Neuron (in vitro differentiated cells): ENCODE data around the gene GPR89B.
"Not testable (repeated sequence)": the region's sequence is repeated elsewhere in the genome, so short reads cannot be mapped to it uniquely, and the experiment has no call there.

ENCODE experiments used
- H2AFZ ChIP-seq: one replicate; pipeline ENCODE4 v1.6.1; 2013; ENCODE audit warnings: low read depth, mild to moderate bottlenecking, inconsistent platforms, low read length, moderate library complexity
- H3K27me3 ChIP-seq: one replicate; pipeline ENCODE4 v1.6.1; 2013; ENCODE audit warnings: low read length; ENCODE audit not compliant: insufficient read depth
- H3K36me3 ChIP-seq: one replicate; pipeline ENCODE4 v1.6.1; 2013; ENCODE audit warnings: low read length; ENCODE audit not compliant: insufficient read depth
- H3K4me1 ChIP-seq: one replicate; pipeline ENCODE4 v1.6.1; 2013; ENCODE audit warnings: low read length; ENCODE audit not compliant: insufficient read depth
- H3K4me3 ChIP-seq: 2 replicates; pipeline ENCODE4 v1.5.1; 2013; ENCODE audit warnings: mild to moderate bottlenecking, low read length, moderate library complexity
- H3K9me3 ChIP-seq: one replicate; pipeline ENCODE4 v1.6.1; 2013; ENCODE audit warnings: low read length

The GPR89B gene

GRCh38 chr1:147964575-147964974, 36.4 kb downstream of the GPR89B start:
- H2AFZ ChIP-seq, H3K4me3 ChIP-seq, H3K27me3 ChIP-seq, H3K36me3 ChIP-seq, H3K4me1 ChIP-seq, H3K9me3 ChIP-seq: not testable (repeated sequence)

- not testable (repeated sequence) for H3K4me1 ChIP-seq, H3K4me3 ChIP-seq, H2AFZ ChIP-seq, H3K36me3 ChIP-seq, H3K27me3 ChIP-seq, H3K9me3 ChIP-seq
Observed at GRCh38 chr1:147966657-147967056, 38.4 kb downstream of the GPR89B start.

- not testable (repeated sequence) for H3K4me1 ChIP-seq, H3K36me3 ChIP-seq, H2AFZ ChIP-seq, H3K9me3 ChIP-seq, H3K4me3 ChIP-seq, H3K27me3 ChIP-seq
Observed at GRCh38 chr1:147978896-147979651, 50.9 kb downstream of the GPR89B start.

GRCh38 chr1:147985374-147985773, 57.2 kb downstream of the GPR89B start:
- not testable (repeated sequence) for H3K27me3 ChIP-seq, H3K36me3 ChIP-seq, H3K9me3 ChIP-seq, H2AFZ ChIP-seq, H3K4me1 ChIP-seq, H3K4me3 ChIP-seq

- H3K4me3 ChIP-seq, H3K36me3 ChIP-seq, H3K9me3 ChIP-seq, H3K27me3 ChIP-seq, H3K4me1 ChIP-seq, H2AFZ ChIP-seq: not testable (repeated sequence)
Observed at GRCh38 chr1:147987893-147988292, 59.7 kb downstream of the GPR89B start.

- not testable (repeated sequence) for H2AFZ ChIP-seq, H3K9me3 ChIP-seq, H3K36me3 ChIP-seq, H3K4me3 ChIP-seq, H3K4me1 ChIP-seq, H3K27me3 ChIP-seq
Observed at GRCh38 chr1:147992916-147993315, 64.7 kb downstream of the GPR89B start.

GRCh38 chr1:147993400-147993799, 65.2 kb downstream of the GPR89B start:
- H3K9me3 ChIP-seq, H3K27me3 ChIP-seq, H2AFZ ChIP-seq, H3K4me1 ChIP-seq, H3K36me3 ChIP-seq, H3K4me3 ChIP-seq: not testable (repeated sequence)

- H3K27me3 ChIP-seq, H3K36me3 ChIP-seq, H2AFZ ChIP-seq, H3K9me3 ChIP-seq, H3K4me1 ChIP-seq, H3K4me3 ChIP-seq: not testable (repeated sequence)
Observed at GRCh38 chr1:147993825-147994615, 65.8 kb downstream of the GPR89B start.

GRCh38 chr1:147996088-147996487, 67.9 kb downstream of the GPR89B start:
- H3K4me3 ChIP-seq, H3K9me3 ChIP-seq, H2AFZ ChIP-seq, H3K27me3 ChIP-seq, H3K36me3 ChIP-seq, H3K4me1 ChIP-seq: not testable (repeated sequence)

GRCh38 chr1:148007724-148008123, 79.5 kb downstream of the GPR89B start:
- not testable (repeated sequence) for H3K36me3 ChIP-seq, H3K9me3 ChIP-seq, H3K4me1 ChIP-seq, H3K27me3 ChIP-seq, H2AFZ ChIP-seq, H3K4me3 ChIP-seq

- H3K4me1 ChIP-seq: no peaks in the 10 kb centered on the region
- H2AFZ ChIP-seq: no peak overlapping the region
- H3K4me3 ChIP-seq: no peak overlapping the region
- H3K27me3 ChIP-seq: no peaks in the 10 kb centered on the region
- no peaks in the 10 kb centered on the region for H3K36me3 ChIP-seq
- H3K9me3 ChIP-seq: peaks cover 6% of the 10 kb centered on the region
Observed at GRCh38 chr1:148010527-148010926, 82.3 kb downstream of the GPR89B start.

- not testable (repeated sequence) for H3K27me3 ChIP-seq, H2AFZ ChIP-seq, H3K4me1 ChIP-seq, H3K4me3 ChIP-seq, H3K9me3 ChIP-seq, H3K36me3 ChIP-seq
Observed at GRCh38 chr1:148013177-148014144, 85.2 kb downstream of the GPR89B start.
